ENCODE measurements around the gene MRPS18A.

The MRPS18A gene

GRCh38 chr6:43687437-43688347 lies at the start of gene MRPS18A:
Gene MRPS18A, minus strand, starts transcription at chr6:43687791. Its CDS starts 12 bp downstream, at chr6:43687779.
- peak; percentile 72 for DNase-seq

GRCh38 chr6:43736844-43737243 lies 49.3 kb upstream of the MRPS18A start:
- DNase-seq = no peak

GRCh38 chr6:43736211-43736786 lies 48.7 kb upstream of the MRPS18A start:
- DNase-seq = no peak

GRCh38 chr6:43735642-43736199 lies 48.1 kb upstream of the MRPS18A start:
- DNase-seq = no peak

- DNase-seq = no peak
Observed at GRCh38 chr6:43734294-43734665, 46.7 kb upstream of the MRPS18A start.

GRCh38 chr6:43733471-43734293 lies 46.1 kb upstream of the MRPS18A start:
- peak; percentile 44 for DNase-seq

- DNase-seq = no peak
Observed at GRCh38 chr6:43730634-43731033, 43.0 kb upstream of the MRPS18A start.

GRCh38 chr6:43729537-43729936 lies 41.9 kb upstream of the MRPS18A start:
- no peak for DNase-seq

- DNase-seq = no peak
Observed at GRCh38 chr6:43728586-43728985, 41.0 kb upstream of the MRPS18A start.

GRCh38 chr6:43727634-43728033 lies 40.0 kb upstream of the MRPS18A start:
- DNase-seq = no peak

- DNase-seq = no peak
Observed at GRCh38 chr6:43725643-43726580, 38.3 kb upstream of the MRPS18A start.

GRCh38 chr6:43724914-43725642 lies 37.5 kb upstream of the MRPS18A start:
- peak; percentile 69 for DNase-seq

GRCh38 chr6:43724354-43724753 lies 36.8 kb upstream of the MRPS18A start:
- DNase-seq = no peak

GRCh38 chr6:43723737-43724295 lies 36.2 kb upstream of the MRPS18A start:
- peak; percentile 58 for DNase-seq

- no peak for DNase-seq
Observed at GRCh38 chr6:43722920-43723545, 35.4 kb upstream of the MRPS18A start.

- DNase-seq = no peak
Observed at GRCh38 chr6:43720999-43721398, 33.4 kb upstream of the MRPS18A start.

- no peak for DNase-seq
Observed at GRCh38 chr6:43719511-43719910, 31.9 kb upstream of the MRPS18A start.

- DNase-seq = no peak
Observed at GRCh38 chr6:43718387-43719105, 31.0 kb upstream of the MRPS18A start.

- no peak for DNase-seq
Observed at GRCh38 chr6:43717822-43718221, 30.2 kb upstream of the MRPS18A start.

GRCh38 chr6:43717389-43717788 lies 29.8 kb upstream of the MRPS18A start:
- no peak for DNase-seq

All from activated effector memory CD4-positive, alpha-beta T cell treated with Interleukin-2 at 50 U/mL for 16 hours (primary cell).